H1 (cell line): ENCODE results near the gene DDX41. TPM values are rescaled to one million over a fixed set of nuclear protein-coding genes. Genes with fewer than 3 reads are reported as not detected.

Experiments used
- CTCF ChIA-PET: fragments of 300-600 bp; sonication (Branson Sonifier 250); formaldehyde crosslinking; loops from one replicate; lab custom pipeline; 2021; ENCODE audit not compliant: partially characterized antibody; lab: Charles Lee
- POLR2A ChIA-PET: fragments of 300-600 bp; sonication (Branson Sonifier 250); formaldehyde crosslinking; loops from one replicate; lab custom pipeline; 2021; ENCODE audit warnings: inconsistent platforms; ENCODE audit not compliant: partially characterized antibody; lab: Charles Lee
- DNase-seq, 2 experiments: peaks; one replicate each; pipeline versions ENCODE4 v3.0.0 to v3.0.0-alpha.2; 2010 to 2022; ENCODE audit warnings: low spot score in 2 of 2, low read depth in 1 of 2, mixed read lengths in 1 of 2
- FAIRE-seq: peaks from 2 replicates; lab custom pipeline; 2011; peaks lifted over from hg19 to GRCh38; lab: Jason Lieb, UNC
- H2AFZ ChIP-seq: 2 replicates; pipeline ENCODE4 v1.8.1; 2012; ENCODE audit warnings: low read length, inconsistent platforms
- H2AK5ac ChIP-seq: 2 replicates; pipeline ENCODE4 v1.6.1; 2013; ENCODE audit warnings: low read depth, low read length
- H2BK120ac ChIP-seq: replicated peaks from 2 replicates; pipeline ENCODE3; 2013; ENCODE audit warnings: low read depth, low read length, inconsistent platforms
- H2BK12ac ChIP-seq: 2 replicates; pipeline ENCODE4 v1.6.1; 2013; ENCODE audit warnings: low read depth, low read length
- H2BK15ac ChIP-seq: 2 replicates; pipeline ENCODE4 v1.6.1; 2013; ENCODE audit warnings: low read length
- H2BK20ac ChIP-seq: 2 replicates; pipeline ENCODE4 v1.6.1; 2013; ENCODE audit warnings: low read length
- H2BK5ac ChIP-seq: 2 replicates; pipeline ENCODE4 v1.6.1; 2013; ENCODE audit warnings: low read depth, low read length
- H3K14ac ChIP-seq: 2 replicates; pipeline ENCODE4 v1.6.1; 2013; ENCODE audit warnings: inconsistent platforms; ENCODE audit not compliant: insufficient read length
- H3K18ac ChIP-seq: 2 replicates; pipeline ENCODE4 v1.6.1; 2013; ENCODE audit warnings: low read length; ENCODE audit errors: extremely low read depth
- H3K23ac ChIP-seq: 2 replicates; pipeline ENCODE4 v1.6.1; 2013; ENCODE audit warnings: inconsistent platforms; ENCODE audit not compliant: insufficient read length
- H3K23me2 ChIP-seq: 2 replicates; pipeline ENCODE4 v1.6.1; 2013; ENCODE audit warnings: low read depth, low read length
- H3K27ac ChIP-seq: 2 replicates; pipeline ENCODE4 v1.6.1; 2011; ENCODE audit warnings: low read depth, low read length, inconsistent platforms
- H3K27me3 ChIP-seq, 4 experiments: replicated peaks in 1 of 4; 1 replicate in 1 of 4; 2 replicates in 3 of 4; pipeline versions ENCODE4 v1.6.1 to v1.8.1; 2011 to 2013; ENCODE audit warnings: low read length in 3 of 4, mild to moderate bottlenecking in 3 of 4, inconsistent platforms in 2 of 4, mixed read lengths in 2 of 4, moderate library complexity in 1 of 4; ENCODE audit not compliant: control insufficient read depth in 3 of 4, insufficient read depth in 3 of 4; ENCODE audit errors: extremely low read depth in 1 of 4
- H3K36me3 ChIP-seq, 4 experiments: 2 replicates each; pipeline versions ENCODE4 v1.6.1 to v1.8.1; 2011 to 2013; ENCODE audit warnings: mild to moderate bottlenecking in 4 of 4, low read length in 3 of 4, moderate library complexity in 2 of 4, control low read depth in 1 of 4, inconsistent platforms in 1 of 4; ENCODE audit not compliant: insufficient read depth in 4 of 4, control insufficient read depth in 2 of 4
- H3K4ac ChIP-seq: replicated peaks from 2 replicates; pipeline ENCODE3; 2013; ENCODE audit warnings: low read length, low read depth, mixed read lengths, inconsistent platforms; ENCODE audit not compliant: insufficient read length
- H3K4me1 ChIP-seq, 4 experiments: replicated peaks in 1 of 4; 1 replicate in 1 of 4; 2 replicates in 3 of 4; pipeline versions ENCODE4 v1.6.1 to v1.8.1; 2011 to 2013; ENCODE audit warnings: low read length in 3 of 4, inconsistent platforms in 2 of 4, mixed read lengths in 1 of 4; ENCODE audit not compliant: insufficient read depth in 4 of 4, control insufficient read depth in 3 of 4
- H3K4me2 ChIP-seq, 2 experiments: 2 replicates each; pipeline versions ENCODE4 v1.6.1 to v1.8.1; 2011 to 2013; ENCODE audit warnings: low read depth in 2 of 2, low read length in 2 of 2, control low read depth in 1 of 2, inconsistent platforms in 1 of 2, mild to moderate bottlenecking in 1 of 2; ENCODE audit not compliant: insufficient read depth in 1 of 2
- H3K4me3 ChIP-seq, 4 experiments: fragments of 200-600, 300-600 bp in 1 of 4; sonication (generic), shearing (Covaris generic), sonication (Bioruptor Twin) in 1 of 4; 2 replicates each; pipeline versions ENCODE4 v1.5.1 to v1.8.1; 2011 to 2016; ENCODE audit warnings: low read length in 4 of 4, low read depth in 3 of 4, control low read depth in 2 of 4, inconsistent platforms in 2 of 4, mild to moderate bottlenecking in 2 of 4, mixed read lengths in 1 of 4, moderate library complexity in 1 of 4; ENCODE audit not compliant: insufficient read depth in 2 of 4; ENCODE audit errors: extremely low read depth in 1 of 4
- H3K56ac ChIP-seq: replicated peaks from 2 replicates; pipeline ENCODE3; 2013; ENCODE audit warnings: low read depth, mild to moderate bottlenecking, mixed read lengths, low read length, inconsistent platforms; ENCODE audit not compliant: insufficient read length
- H3K79me1 ChIP-seq: 2 replicates; pipeline ENCODE4 v1.6.1; 2013; ENCODE audit warnings: low read depth, low read length, control low read depth
- H3K79me2 ChIP-seq, 2 experiments: 2 replicates each; pipeline versions ENCODE4 v1.6.1 to v1.8.1; 2012 to 2013; ENCODE audit warnings: low read length in 2 of 2, mild to moderate bottlenecking in 2 of 2, inconsistent platforms in 1 of 2; ENCODE audit not compliant: insufficient read depth in 2 of 2, control insufficient read depth in 1 of 2
- H3K9ac ChIP-seq, 4 experiments: replicated peaks in 1 of 4; 1 replicate in 1 of 4; 2 replicates in 3 of 4; pipeline versions ENCODE4 v1.6.1 to v1.8.1; 2011 to 2013; ENCODE audit warnings: low read depth in 3 of 4, low read length in 3 of 4, control low read depth in 2 of 4, mild to moderate bottlenecking in 2 of 4, moderate library complexity in 2 of 4, inconsistent platforms in 1 of 4; ENCODE audit errors: extremely low read depth in 1 of 4
- H3K9me3 ChIP-seq, 2 experiments: 2 replicates each; pipeline versions ENCODE4 v1.6.1 to v1.8.1; 2012 to 2013; ENCODE audit warnings: mild to moderate bottlenecking in 2 of 2, moderate library complexity in 2 of 2, control low read depth in 1 of 2, inconsistent platforms in 1 of 2, low read depth in 1 of 2, low read length in 1 of 2, mixed read lengths in 1 of 2; ENCODE audit not compliant: insufficient read depth in 2 of 2
- H4K20me1 ChIP-seq, 2 experiments: replicated peaks in 1 of 2; 2 replicates each; pipeline versions ENCODE3 to v1.8.1; 2011 to 2013; ENCODE audit warnings: inconsistent platforms in 2 of 2, low read length in 2 of 2, mild to moderate bottlenecking in 1 of 2; ENCODE audit not compliant: insufficient read depth in 2 of 2, control insufficient read depth in 1 of 2
- H4K5ac ChIP-seq: 2 replicates; pipeline ENCODE4 v1.6.1; 2013; ENCODE audit warnings: low read length, low read depth, mixed read lengths, inconsistent platforms; ENCODE audit not compliant: insufficient read length
- H4K8ac ChIP-seq: 2 replicates; pipeline ENCODE4 v1.8.0; 2013; ENCODE audit warnings: mild to moderate bottlenecking, moderate library complexity, low read length, inconsistent platforms; ENCODE audit not compliant: insufficient read depth; ENCODE audit errors: extremely low read depth
- H4K91ac ChIP-seq: replicated peaks from 2 replicates; pipeline ENCODE3; 2013; ENCODE audit warnings: low read length, mixed read lengths, inconsistent platforms; ENCODE audit not compliant: insufficient read length
- ASH2L ChIP-seq: fragments of 200-600, 300-600 bp; sonication (generic); IDR thresholded peaks from one replicate; pipeline ENCODE4 v1.7.1; 2017; ENCODE audit warnings: low read length
- CBX8 ChIP-seq: fragments of 300-800, 300-1000 bp; sonication (generic); IDR thresholded peaks from 2 replicates; pipeline ENCODE4 v1.7.1; 2016; ENCODE audit warnings: low read depth, low read length, borderline replicate concordance
- KDM4A ChIP-seq: IDR thresholded peaks from one replicate; pipeline ENCODE4 v1.7.1; 2012; ENCODE audit warnings: low read depth, mild to moderate bottlenecking, moderate library complexity, low read length, inconsistent platforms; ENCODE audit not compliant: severe bottlenecking
- KDM5A ChIP-seq: fragments of 200-600 bp; IDR thresholded peaks from 2 replicates; pipeline ENCODE4 v1.7.1; 2012; ENCODE audit warnings: mild to moderate bottlenecking, low read length, inconsistent platforms, mixed read lengths
- SRF ChIP-seq: IDR thresholded peaks from 2 replicates; pipeline ENCODE4 v1.6.1; 2011; ENCODE audit warnings: mild to moderate bottlenecking, low read depth, low read length, moderate library complexity
- WGBS, 2 experiments: shearing (Covaris generic) in 1 of 2; methylation state at CpG; one replicate each; pipeline versions ENCODE4 v1.1.6 to v1.1.7; 2013 to 2015; ENCODE audit warnings: low lambda C conversion rate in 2 of 2, mixed read lengths in 2 of 2, inconsistent platforms in 1 of 2, low coverage in 1 of 2, missing lambda C conversion rate in 1 of 2; ENCODE audit not compliant: insufficient replicate concordance in 2 of 2, insufficient coverage in 1 of 2, insufficient read length in 1 of 2; ENCODE audit errors: extremely low coverage in 1 of 2, missing lambda C conversion rate in 1 of 2; 5-methylcytosine and 5-hydroxymethylcytosine counted together
- polyA plus RNA-seq, 7 experiments: library from polyadenylated mRNA; depleted of rRNA in 3 of 7; stranded (reverse) in 5 of 7; unstranded in 2 of 7; fragments of >200 nt in 5 of 7; fragments of 200-250 nt in 2 of 7; gene quantifications; 1 replicate in 5 of 7; 2 replicates in 1 of 7; 4 replicates in 1 of 7; pipeline versions ENCODE4 v1.2.1 to v1.2.3, GENCODE V29; 2011 to 2013; ENCODE audit warnings: missing spikeins in 2 of 7, mixed read lengths in 2 of 7
- total RNA-seq: library from RNA; stranded (reverse); fragmentation: NEBNext Ultra II Directional; extraction: Animal tissue kit (Norgen Biotek cat#: 25700); gene quantifications from 2 replicates; pipeline ENCODE4 v1.2.1, GENCODE V29; 2021

DDX41 gene
- total and polyA plus RNA-seq, 2 of the 8 experiments (the other 6 are each of a cell fraction or from before 2014, with no cell fraction given): 102 to 135 TPM

DNA sequence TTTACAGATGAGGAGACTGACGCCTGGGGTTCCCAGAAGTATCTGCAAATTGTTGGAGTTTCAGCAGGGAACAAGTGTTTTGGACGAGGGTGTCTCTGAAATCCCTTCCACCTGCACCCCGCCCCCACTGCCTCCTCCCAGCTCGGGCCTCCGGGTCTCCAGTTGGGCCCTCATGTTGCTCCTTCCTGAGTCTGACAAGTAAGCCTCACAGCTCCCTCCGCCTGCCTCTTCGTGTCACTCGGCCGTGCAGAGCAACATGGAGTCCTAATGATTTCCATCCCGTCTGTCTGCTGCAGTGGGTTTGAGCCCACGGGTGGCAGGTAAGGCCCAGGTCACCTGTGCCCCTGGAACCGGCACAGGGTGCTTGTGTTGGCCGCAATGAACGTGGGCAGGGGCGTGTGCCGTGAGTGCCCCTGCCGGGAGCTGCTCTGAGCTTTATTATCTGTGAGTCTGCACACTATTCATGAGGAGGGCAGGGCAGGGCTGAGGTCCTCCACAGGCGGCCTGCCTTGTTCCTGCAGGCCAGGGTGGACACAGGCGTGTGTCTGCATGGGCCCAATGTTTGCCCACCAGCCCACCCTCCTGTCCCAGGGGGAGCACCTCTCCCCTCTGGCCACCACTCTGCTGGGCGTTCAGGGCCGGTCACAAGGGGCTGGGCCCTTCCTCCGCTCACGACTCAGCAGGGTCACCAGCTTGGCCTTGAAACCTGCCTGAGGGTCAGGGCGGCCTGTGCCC, 13.2 kb downstream of the DDX41 start:
- no peak overlapping the region for H2BK20ac ChIP-seq
- no peak overlapping the region for H3K56ac ChIP-seq
- H2AK5ac ChIP-seq: no peak overlapping the region
- H3K23me2 ChIP-seq: no peaks in the 10 kb centered on the region
- H4K91ac ChIP-seq: no peak overlapping the region
- ChIA-PET POLR2A (interaction anchor here (1.2 to 65.5 kb wide), 5 partner anchors 12 to 101 kb away, joined by 3 to 3349 read pairs (median 7); partner anchors contain the start of genes DBN1, DDX41, PDLIM7 and PRR7), CTCF (interaction anchor here (0.8 to 20.8 kb wide), 10 partner anchors 6 to 194 kb away, joined by 3 to 306 read pairs (median 9); partner anchors contain the start of genes DBN1 and DOK3)
- TF ChIP-seq ASH2L: no peak
- TF ChIP-seq CBX8: no peak
- TF ChIP-seq KDM5A: no peak
- no peak for TF ChIP-seq SRF
- no peak for TF ChIP-seq KDM4A
- DNase-seq: no peak
- H3K4me3 ChIP-seq: no peak overlapping the region
- no peaks in the 10 kb centered on the region for H3K9me3 ChIP-seq
- no peaks in the 10 kb centered on the region for H3K79me1 ChIP-seq
- H2AFZ ChIP-seq: no peak overlapping the region
- H3K27me3 ChIP-seq: peaks cover under 1 to 9% (median 6%) of the 10 kb centered on the region in 4 experiments; a peak in 6 of 7 replicates
- no peak overlapping the region for H2BK12ac ChIP-seq
- no peak overlapping the region; the same call in 1 of the 2 replicates for H2BK5ac ChIP-seq
- no peak for FAIRE-seq
- H4K8ac ChIP-seq: no peak overlapping the region
- WGBS, 2 experiments: 92% methylated on average over 24 of the region's 24 CpGs; no CpG with 5 or more reads in 1 of the 2 experiments
- no peak overlapping the region for H2BK15ac ChIP-seq
- H4K20me1 ChIP-seq: peaks cover 0 to 1% of the 10 kb centered on the region in 2 experiments
- no peaks in the 10 kb centered on the region for H3K79me2 ChIP-seq
- H3K36me3 ChIP-seq: peaks cover 0 to 10% (median 0%) of the 10 kb centered on the region in 4 experiments; a peak in 1 of 8 replicates
- no peak overlapping the region for H3K23ac ChIP-seq
- no peak overlapping the region for H3K18ac ChIP-seq
- no peak overlapping the region for H2BK120ac ChIP-seq
- no peak overlapping the region for H3K9ac ChIP-seq
- H3K14ac ChIP-seq: no peak overlapping the region
- no peak overlapping the region for H3K27ac ChIP-seq
- H3K4ac ChIP-seq: no peak overlapping the region
- H4K5ac ChIP-seq: no peak overlapping the region
- H3K4me2 ChIP-seq: no peak overlapping the region
- H3K4me1 ChIP-seq: peaks cover 0 to 7% (median 4%) of the 10 kb centered on the region in 4 experiments; a peak in 5 of 7 replicates
